NCI-H748 (cell line): ENCODE measurements around the gene TBC1D22B.
"Not testable (repeated sequence)": the region's sequence is repeated elsewhere in the genome, so short reads cannot be mapped to it uniquely, and the experiment has no call there.

ENCODE experiments used
- DNase-seq: peaks from one replicate; lab custom pipeline; 2025; ENCODE audit not compliant: unreplicated experiment; lab: John Stamatoyannopoulos, UW

Gene TBC1D22B

GRCh38 chr6:37262446-37263026 lies 5.0 kb downstream of the TBC1D22B start:
- DNase-seq: no peak

DNA sequence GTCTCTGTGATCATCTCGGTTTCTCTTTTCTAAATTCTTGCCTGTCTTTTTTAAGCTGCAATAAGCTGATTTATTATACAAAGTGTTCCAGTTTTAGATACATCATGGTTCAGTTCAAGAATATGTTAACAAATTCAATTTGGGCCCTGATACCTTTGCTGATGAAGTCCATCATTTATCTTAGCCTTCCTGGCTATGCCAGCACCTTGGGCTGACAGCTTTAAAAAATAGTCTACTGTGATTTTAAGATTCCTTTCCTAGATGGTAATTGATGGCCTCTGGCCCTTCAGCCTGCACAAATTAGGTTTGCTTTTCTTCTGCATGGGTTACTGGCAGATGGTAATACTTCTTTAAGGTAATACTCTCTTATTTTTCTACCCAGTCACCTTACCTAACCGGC lies 7.4 kb downstream of the TBC1D22B start:
- no peak for DNase-seq

- no peak for DNase-seq
Observed at GRCh38 chr6:37265860-37266259, 8.3 kb downstream of the TBC1D22B start.

- no peak for DNase-seq
Observed at GRCh38 chr6:37269105-37269504, 11.5 kb downstream of the TBC1D22B start.

- no peak for DNase-seq
Observed at GRCh38 chr6:37272834-37273566, 15.4 kb downstream of the TBC1D22B start.

- no peak for DNase-seq
Observed at GRCh38 chr6:37273690-37274089, 16.1 kb downstream of the TBC1D22B start.

GRCh38 chr6:37275350-37275749 lies 17.8 kb downstream of the TBC1D22B start:
- no peak for DNase-seq

GRCh38 chr6:37277001-37277409 lies 19.4 kb downstream of the TBC1D22B start:
- DNase-seq: no peak

GRCh38 chr6:37279366-37280134 lies 22.0 kb downstream of the TBC1D22B start:
- DNase-seq: no peak

DNA sequence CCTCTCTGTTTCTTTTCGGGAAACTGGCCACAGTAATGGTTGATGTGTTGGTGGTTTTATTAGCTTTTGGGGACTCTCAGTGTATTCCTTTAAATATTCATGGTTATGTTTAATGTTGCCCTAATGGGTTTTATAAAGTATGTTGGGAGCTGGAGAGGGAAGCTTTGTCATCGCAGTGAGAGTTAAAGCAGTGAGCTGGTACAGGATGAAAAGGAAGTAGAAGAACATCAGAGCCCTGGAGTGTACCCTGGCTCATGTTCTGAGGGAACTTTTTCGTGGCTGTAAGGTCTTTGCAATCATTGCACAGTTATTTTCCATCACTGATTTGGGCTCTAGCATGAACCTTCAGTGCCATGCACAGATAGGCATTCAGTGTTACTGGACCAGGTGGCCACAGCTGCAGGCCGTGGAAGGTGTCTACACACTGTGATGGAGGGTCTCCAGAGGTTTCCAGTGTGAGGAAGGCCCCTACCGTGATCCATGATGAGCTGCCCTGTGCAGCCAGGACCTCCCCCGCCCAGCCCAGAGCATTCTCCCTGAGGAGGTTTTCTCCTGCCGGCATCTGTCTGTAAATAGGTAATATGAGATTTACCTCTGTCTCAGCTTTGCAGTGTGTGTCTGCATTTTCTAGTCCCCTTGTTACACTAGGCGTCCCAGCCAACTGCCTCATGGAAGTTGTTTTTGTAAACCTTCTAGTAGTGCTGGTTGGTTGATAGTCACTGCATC lies 22.8 kb downstream of the TBC1D22B start:
- no peak for DNase-seq

DNA sequence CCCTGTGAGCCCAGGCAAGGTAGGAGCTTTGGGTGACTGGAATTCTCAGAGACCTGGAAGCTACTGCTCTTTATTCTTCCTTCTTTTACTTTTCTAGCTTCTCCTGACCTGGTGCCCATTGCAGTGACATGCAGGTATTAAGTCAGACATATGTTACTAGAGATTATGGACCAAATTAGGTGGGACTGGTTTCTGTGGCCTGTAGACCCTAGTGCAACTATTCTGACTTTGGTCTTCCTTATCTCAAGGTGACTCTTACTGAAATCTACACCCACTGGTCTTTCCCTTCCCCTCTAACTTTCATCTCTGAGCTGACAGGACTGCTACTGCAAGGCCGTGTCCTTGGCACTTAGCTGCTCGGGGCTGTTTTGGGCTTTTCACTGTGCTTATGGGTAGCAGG lies 24.8 kb downstream of the TBC1D22B start:
- no peak for DNase-seq

- DNase-seq: no peak
Observed at GRCh38 chr6:37283268-37283667, 25.7 kb downstream of the TBC1D22B start.

GRCh38 chr6:37283671-37284151 lies 26.1 kb downstream of the TBC1D22B start:
- no peak for DNase-seq

DNA sequence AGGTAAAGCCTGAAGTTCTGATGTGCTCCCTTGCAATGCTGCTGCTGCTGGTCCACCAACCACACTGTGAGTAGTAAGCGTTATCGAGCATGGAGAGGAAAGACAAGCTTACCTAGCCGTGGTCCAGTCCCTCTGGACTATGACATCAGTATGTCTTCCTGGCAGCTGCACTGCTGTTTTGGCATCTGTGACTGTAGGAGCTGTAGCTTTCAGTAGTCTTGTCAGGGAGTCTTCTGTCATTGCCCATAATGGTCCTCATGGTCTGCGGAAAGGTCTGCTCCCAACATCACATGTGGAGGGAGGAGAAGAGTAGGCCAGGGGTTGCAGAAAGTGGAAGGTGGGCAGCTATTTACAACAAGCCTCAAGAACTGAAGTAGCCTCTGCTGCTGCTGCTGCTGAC lies 27.2 kb downstream of the TBC1D22B start:
- DNase-seq: no peak

DNA sequence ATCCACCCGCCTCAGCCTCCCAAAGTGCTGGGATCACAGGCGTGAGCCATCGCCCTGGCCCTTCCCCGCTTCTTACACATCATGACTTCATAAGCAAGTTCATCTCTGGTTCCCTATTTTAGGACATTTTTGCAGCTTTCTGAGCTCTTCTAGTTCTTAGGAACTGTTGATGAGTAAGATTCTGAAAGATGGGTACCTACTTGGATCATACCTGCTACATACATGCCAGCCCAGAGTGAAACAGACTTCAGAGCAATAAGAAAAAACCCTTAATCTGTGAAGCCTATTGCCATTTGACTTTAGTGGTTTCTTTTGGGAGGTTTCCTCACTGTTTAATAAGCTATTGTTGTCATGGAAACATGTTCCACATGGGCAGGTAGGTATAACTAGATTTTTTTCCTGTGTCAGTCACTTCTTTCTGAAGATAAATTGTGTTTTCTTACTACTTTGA lies 28.3 kb downstream of the TBC1D22B start:
- DNase-seq: no peak

DNA sequence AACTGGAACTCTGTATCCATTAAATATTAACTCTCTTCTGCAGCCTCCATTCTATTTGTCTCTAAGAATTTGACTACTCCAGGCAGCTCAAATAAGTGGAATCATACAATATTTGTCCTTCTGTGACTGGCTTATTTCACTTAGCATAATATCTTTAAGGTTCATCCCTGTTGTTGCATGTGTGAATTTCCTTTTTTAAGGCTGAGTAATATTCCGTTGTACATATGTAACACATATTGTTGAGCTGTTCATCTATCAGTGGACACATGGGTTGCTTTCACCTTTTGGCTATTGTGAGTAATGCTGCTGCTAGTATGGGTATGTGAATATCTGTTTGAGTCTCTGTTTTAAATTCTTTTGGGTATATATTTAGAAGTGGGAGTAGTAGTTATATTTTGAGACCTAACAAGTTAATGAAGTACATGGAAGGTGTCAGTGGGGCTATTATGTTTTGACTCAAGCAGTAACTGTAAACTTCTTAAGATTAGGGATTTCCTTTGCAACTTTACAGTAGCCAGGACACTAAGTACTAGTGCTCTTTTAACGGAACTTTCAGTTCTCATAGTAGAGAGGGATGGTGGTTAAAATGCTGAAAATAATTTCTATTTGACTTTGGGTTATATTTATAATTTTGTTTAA lies 30.1 kb downstream of the TBC1D22B start:
- no peak for DNase-seq

GRCh38 chr6:37288247-37288646 lies 30.7 kb downstream of the TBC1D22B start:
- DNase-seq: no peak

DNA sequence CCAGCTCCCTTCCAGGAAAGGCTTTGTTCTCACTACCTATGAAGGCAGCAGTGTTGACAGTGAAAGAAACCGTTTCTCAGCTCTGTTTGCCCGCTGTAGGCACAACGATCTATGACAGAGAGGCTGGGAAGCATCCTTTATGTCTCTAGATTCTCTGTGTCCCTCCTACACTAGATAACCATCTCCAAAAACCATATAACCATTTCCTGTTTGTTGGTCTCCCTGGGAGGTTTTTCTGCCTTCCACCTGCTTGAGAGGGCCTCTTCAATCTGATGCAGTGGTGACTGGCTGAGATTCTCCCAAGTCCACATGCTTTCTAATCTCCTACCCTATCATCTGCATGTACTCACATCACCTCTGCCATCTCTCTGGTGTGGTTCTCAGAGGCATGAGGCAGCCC lies 32.4 kb downstream of the TBC1D22B start:
- DNase-seq: no peak

- DNase-seq: no peak
Observed at GRCh38 chr6:37293426-37293825, 35.9 kb downstream of the TBC1D22B start.

DNA sequence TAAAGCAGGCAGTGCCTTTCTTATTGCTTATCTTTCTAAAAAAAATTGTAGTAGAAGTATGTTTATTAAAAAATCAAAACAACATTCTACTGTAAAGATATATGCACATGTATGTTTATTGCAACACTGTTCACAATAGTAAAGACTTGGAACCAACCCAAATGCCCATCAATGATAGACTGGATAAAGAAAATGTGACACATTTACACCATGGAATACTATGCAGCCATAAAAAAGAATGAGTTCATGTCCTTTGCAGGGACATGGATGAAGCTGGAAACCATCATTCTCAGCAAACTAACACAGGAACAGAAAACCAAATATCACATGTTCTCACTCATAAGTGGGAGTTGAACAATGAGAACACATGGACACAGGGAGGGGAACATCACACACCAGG lies 40.1 kb downstream of the TBC1D22B start:
- DNase-seq: not testable (repeated sequence)

DNA sequence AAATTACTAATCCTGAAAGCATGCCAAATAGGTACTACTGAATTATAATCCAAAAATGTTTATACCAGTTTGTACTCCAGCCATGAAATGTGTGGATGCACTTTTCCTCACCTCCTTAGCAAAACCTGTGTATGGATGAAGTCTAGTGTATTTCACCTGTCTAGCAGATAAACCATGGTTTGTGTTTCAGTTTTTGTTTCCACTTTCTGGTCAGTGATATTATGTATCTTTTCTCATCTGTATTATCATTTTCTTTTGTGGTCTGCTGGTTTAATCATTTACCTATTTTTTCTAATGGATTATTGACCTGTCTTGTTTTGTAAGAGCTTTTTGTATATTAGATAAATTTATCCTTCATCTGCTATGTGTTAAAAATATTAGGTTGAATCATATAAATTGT lies 41.4 kb downstream of the TBC1D22B start:
- DNase-seq: no peak
